ENCODE data around the gene WDTC1.

WDTC1 gene

GRCh38 chr1:27302612-27303011, 68.2 kb downstream of the WDTC1 start:
- no peak for DNase-seq

- DNase-seq, result no peak
Measured at GRCh38 chr1:27303509-27303908, 69.1 kb downstream of the WDTC1 start.

- no peak for DNase-seq
Measured at GRCh38 chr1:27306071-27306470, 71.6 kb downstream of the WDTC1 start.

GRCh38 chr1:27306892-27307761, 72.7 kb downstream of the WDTC1 start:
- DNase-seq, result no peak

- DNase-seq, result no peak
Measured at GRCh38 chr1:27307874-27308598, 73.6 kb downstream of the WDTC1 start.

- no peak for DNase-seq
Measured at GRCh38 chr1:27314169-27314568, 79.7 kb downstream of the WDTC1 start.

GRCh38 chr1:27314737-27315136, 80.3 kb downstream of the WDTC1 start:
- no peak for DNase-seq

GRCh38 chr1:27316860-27317259, 82.4 kb downstream of the WDTC1 start:
- DNase-seq, result no peak

GRCh38 chr1:27318136-27318535, 83.7 kb downstream of the WDTC1 start:
- DNase-seq, result no peak

- DNase-seq, result no peak
Measured at GRCh38 chr1:27318596-27318995, 84.2 kb downstream of the WDTC1 start.

- peak; percentile 98 for DNase-seq
Measured at GRCh38 chr1:27321813-27322568, 87.6 kb downstream of the WDTC1 start, which contains the start of gene TMEM222. TSS of gene TMEM222 (plus strand) at chr1:27322163. CDS start at chr1:27322198, 35 bp downstream.

GRCh38 chr1:27322569-27323240, 88.3 kb downstream of the WDTC1 start:
- no peak for DNase-seq

- no peak for DNase-seq
Measured at GRCh38 chr1:27325286-27325685, 90.9 kb downstream of the WDTC1 start.

- DNase-seq, result no peak
Measured at GRCh38 chr1:27327964-27328363, 93.5 kb downstream of the WDTC1 start.

GRCh38 chr1:27330786-27331185, 96.4 kb downstream of the WDTC1 start:
- DNase-seq, result peak; percentile 15

GRCh38 chr1:27331426-27331825, 97.0 kb downstream of the WDTC1 start:
- DNase-seq, result no peak

GRCh38 chr1:27331922-27332321, 97.5 kb downstream of the WDTC1 start:
- DNase-seq, result peak; percentile 29

- peak; percentile 58 for DNase-seq
Measured at GRCh38 chr1:27332536-27333281, 98.3 kb downstream of the WDTC1 start.

GRCh38 chr1:27333717-27334279, 99.4 kb downstream of the WDTC1 start:
- DNase-seq, result peak; percentile 4

GRCh38 chr1:27335506-27336422, 101.3 kb downstream of the WDTC1 start:
- no peak for DNase-seq

Data from right forelimb (tissue), 1 donor.